Breast epithelium (tissue), 4 donors: ENCODE measurements around the gene C12orf56. TPM values are rescaled to one million over a fixed set of nuclear protein-coding genes. Genes with fewer than 3 reads are reported as not detected.

ENCODE experiments used
- DNase-seq, 2 donors: peaks; one replicate each; pipeline ENCODE4 v3.0.0-alpha.2; 2019; ENCODE audit warnings: low spot score in 2 of 2
- H3K27ac ChIP-seq, 2 donors: fragments of 200-600 bp; sonication (generic) in 1 of 2; one replicate each; pipeline ENCODE4 v1.5.1; 2016 to 2019; ENCODE audit warnings: mild to moderate bottlenecking in 1 of 2
- H3K27me3 ChIP-seq, 2 donors: fragments of 200-600 bp; sonication (generic) in 1 of 2; one replicate each; pipeline versions ENCODE4 v1.5.1 to v1.6.0; 2017 to 2019; ENCODE audit warnings: control low read depth in 1 of 2, mild to moderate bottlenecking in 1 of 2
- H3K36me3 ChIP-seq: fragments of 200-600 bp; one replicate; pipeline ENCODE4 v1.5.1; 2019
- H3K4me1 ChIP-seq, 2 donors: fragments of 200-600 bp; sonication (generic); one replicate each; pipeline ENCODE4 v1.5.1; 2016 to 2019; ENCODE audit warnings: control low read depth in 1 of 2
- H3K4me3 ChIP-seq, 3 donors: fragments of 200-600 bp; sonication (generic); 1 replicate in 2 of 3; 2 replicates in 1 of 3; pipeline ENCODE4 v1.5.1; 2016 to 2019; ENCODE audit warnings: mild to moderate bottlenecking in 3 of 3, moderate library complexity in 2 of 3
- H3K9me3 ChIP-seq, 2 donors: fragments of 200-600 bp; sonication (generic) in 1 of 2; one replicate each; pipeline ENCODE4 v1.5.1; 2016 to 2019; ENCODE audit warnings: control low read depth in 1 of 2
- POLR2A ChIP-seq: fragments of 450-650 bp; IDR thresholded peaks from one replicate; pipeline ENCODE4 v1.6.1; 2016; ENCODE audit warnings: antibody characterized with exemption, mild to moderate bottlenecking, moderate library complexity
- POLR2AphosphoS5 ChIP-seq, 3 donors: sonication (generic); formaldehyde crosslinking; IDR thresholded peaks; one replicate each; pipeline ENCODE4 v1.6.1; 2017; ENCODE audit warnings: antibody characterized with exemption in 3 of 3
- intact Hi-C: fragments of 100-400 bp; cut with DNase I; formaldehyde crosslinking; loops from one replicate; pipeline ENCODE4 v1.15.1; 2023; ENCODE audit warnings: low total_unique reads
- total RNA-seq, 3 donors: library from RNA; depleted of rRNA; stranded (reverse); fragments of >200 nt; gene quantifications; one replicate each; pipeline ENCODE4 v1.1.0, GENCODE V29; 2016
- TF ChIP-seq, protein P1 (sequence below), 3 donors: fragments of 450-650 bp; IDR thresholded peaks; one replicate each; pipeline ENCODE4 v1.5.1; 2016 to 2017; ENCODE audit warnings: antibody characterized with exemption in 3 of 3, mild to moderate bottlenecking in 3 of 3, moderate library complexity in 3 of 3

Gene C12orf56
- total RNA-seq, 3 donors from 2014 or later = not detected

DNA sequence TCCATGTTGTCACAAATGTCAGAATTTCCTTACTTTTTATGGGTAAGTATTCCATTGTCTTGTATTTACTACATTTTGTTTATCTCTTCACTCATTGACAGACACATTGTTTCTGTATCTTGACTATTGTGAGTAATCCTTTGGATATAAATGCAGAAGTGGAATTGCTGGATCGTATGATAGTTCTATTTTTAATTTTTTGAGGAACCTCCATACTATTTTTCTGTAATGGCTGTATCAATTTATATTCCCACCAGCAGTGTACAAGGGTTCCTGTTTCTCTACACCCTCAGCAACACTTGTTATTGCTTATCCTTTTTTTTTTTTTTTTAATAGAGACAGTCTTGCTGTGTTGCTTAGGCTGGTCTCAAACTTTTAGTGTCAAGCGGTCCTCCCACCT, 164.9 kb downstream of the C12orf56 start:
- no peak overlapping the region for H3K27ac ChIP-seq
- H3K4me3 ChIP-seq = no peak overlapping the region
- no peaks in the 10 kb centered on the region for H3K4me1 ChIP-seq
- TF ChIP-seq, protein P1, sequence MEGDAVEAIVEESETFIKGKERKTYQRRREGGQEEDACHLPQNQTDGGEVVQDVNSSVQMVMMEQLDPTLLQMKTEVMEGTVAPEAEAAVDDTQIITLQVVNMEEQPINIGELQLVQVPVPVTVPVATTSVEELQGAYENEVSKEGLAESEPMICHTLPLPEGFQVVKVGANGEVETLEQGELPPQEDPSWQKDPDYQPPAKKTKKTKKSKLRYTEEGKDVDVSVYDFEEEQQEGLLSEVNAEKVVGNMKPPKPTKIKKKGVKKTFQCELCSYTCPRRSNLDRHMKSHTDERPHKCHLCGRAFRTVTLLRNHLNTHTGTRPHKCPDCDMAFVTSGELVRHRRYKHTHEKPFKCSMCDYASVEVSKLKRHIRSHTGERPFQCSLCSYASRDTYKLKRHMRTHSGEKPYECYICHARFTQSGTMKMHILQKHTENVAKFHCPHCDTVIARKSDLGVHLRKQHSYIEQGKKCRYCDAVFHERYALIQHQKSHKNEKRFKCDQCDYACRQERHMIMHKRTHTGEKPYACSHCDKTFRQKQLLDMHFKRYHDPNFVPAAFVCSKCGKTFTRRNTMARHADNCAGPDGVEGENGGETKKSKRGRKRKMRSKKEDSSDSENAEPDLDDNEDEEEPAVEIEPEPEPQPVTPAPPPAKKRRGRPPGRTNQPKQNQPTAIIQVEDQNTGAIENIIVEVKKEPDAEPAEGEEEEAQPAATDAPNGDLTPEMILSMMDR (IDR thresholded peaks at IDR 0.05) = no peak
- no peak for TF ChIP-seq POLR2AphosphoS5 (IDR thresholded peaks at IDR 0.05)
- no peak for TF ChIP-seq POLR2A
- intact Hi-C loops = no loop called here
- H3K36me3 ChIP-seq = no peaks in the 10 kb centered on the region
- no peak for DNase-seq
- no peaks in the 10 kb centered on the region for H3K9me3 ChIP-seq
- H3K27me3 ChIP-seq = no peaks in the 10 kb centered on the region

DNA sequence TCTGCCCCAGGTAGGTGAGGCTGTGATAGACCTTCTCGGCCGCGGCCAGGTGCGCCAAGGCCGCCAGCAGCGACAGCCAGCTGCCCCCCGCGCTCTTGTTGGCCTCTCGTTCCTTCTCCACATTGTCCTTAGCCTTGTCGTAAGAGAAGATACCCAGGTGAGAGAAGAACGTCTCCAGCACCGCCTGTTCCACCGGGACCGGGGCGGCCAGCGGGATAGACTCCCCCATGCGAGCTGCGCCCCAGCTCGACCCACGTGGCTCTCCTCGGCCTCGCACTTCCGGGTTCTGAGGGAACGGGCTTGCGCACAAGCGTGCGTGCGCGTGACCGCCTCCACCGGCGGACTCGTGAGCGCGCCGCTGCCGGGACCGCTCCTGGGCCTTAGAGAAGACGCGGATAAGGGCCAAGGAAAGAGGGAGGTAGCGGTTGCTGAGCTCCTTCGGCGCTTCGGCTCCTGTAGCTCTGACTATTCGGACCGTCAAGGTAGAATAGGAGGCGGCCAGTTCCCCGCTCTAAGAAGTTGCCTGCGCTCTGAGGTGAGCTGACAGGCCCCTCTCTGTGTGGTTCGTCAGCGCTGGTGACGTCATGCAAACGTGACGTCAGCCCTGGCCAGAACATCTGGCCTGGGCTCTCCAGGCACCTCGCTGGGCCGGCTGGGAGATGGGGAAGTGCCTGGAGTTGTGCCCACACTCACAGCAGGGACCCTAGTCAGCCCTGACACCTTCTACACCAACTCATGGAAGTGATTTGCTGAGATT, 168.4 kb downstream of the C12orf56 start, which contains the start of gene KICS2:
TSS of gene KICS2 (minus strand) at position 288 of the 757 bp plus-strand sequence. CDS start at position 229, 59 bp downstream.
- TF ChIP-seq, protein P1 (IDR thresholded peaks at IDR 0.05) = peak in 1 of 3 donors; percentile 11
- TF ChIP-seq POLR2AphosphoS5 (IDR thresholded peaks at IDR 0.05) = peak; percentile 93 to 96 (median 95)
- peak; percentile 93 for TF ChIP-seq POLR2A
- Histone ChIP-seq H3K36me3 (no peaks in the 10 kb centered on the region), H3K4me3 (peak within 1 kb of the TSS; percentile 78 to 96 (median 91)), H3K9me3 (no peaks in the 10 kb centered on the region), H3K4me1 (no peaks in the 10 kb centered on the region), H3K27ac (peak within 1 kb of the TSS; percentile 96 to 97), H3K27me3 (no peaks in the 10 kb centered on the region)
- peak; percentile 89 for DNase-seq
- intact Hi-C loops = no loop called here

DNA sequence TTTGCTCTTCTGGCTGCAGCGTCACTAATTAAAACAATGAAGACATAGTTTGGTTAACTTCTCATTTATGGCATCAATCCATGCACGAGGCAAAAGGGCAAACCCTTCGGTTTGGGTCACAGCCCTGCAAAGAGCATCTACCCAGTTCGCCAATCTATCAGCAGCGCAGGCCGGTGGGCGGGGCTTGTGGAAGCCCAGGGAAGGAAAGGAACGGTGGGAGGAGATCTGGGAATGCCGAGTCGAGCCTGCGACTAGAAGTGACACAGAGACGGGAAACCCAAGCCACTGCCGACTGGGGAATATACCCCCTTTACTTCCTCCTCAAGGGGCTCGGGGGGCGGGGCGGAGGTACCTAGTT, 168.9 kb downstream of the C12orf56 start:
- intact Hi-C loops = no loop called here

DNA sequence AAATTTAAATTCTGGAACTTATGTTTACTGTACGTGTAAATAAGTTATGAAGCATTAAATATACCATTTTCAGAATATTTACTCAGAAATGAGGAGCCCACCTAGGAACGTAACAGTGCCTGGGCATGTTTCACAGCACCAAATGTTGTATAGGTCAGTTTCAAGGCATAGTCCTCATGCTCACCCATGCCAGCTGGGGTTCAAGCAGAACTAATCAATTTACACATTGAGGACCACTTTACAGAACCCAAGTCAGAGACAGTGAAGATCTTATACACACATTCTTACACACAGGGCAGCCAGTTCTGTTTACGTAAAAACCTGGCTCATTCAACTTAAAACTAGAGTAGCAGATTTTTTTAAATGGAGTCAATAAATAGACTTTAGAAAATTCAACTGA, 170.5 kb downstream of the C12orf56 start:
- Histone ChIP-seq H3K9me3 (no peaks in the 10 kb centered on the region), H3K36me3 (no peaks in the 10 kb centered on the region), H3K27me3 (no peaks in the 10 kb centered on the region), H3K27ac (no peak overlapping the region), H3K4me1 (no peaks in the 10 kb centered on the region), H3K4me3 (no peak overlapping the region)
- no peak for DNase-seq
- intact Hi-C loops = no loop called here
- TF ChIP-seq POLR2A (no peak), POLR2AphosphoS5 (IDR thresholded peaks at IDR 0.05) (no peak)
- TF ChIP-seq, protein P1 (IDR thresholded peaks at IDR 0.05) = no peak

More for the DNA sequence above, 168.9 kb downstream of the C12orf56 start:
- DNase-seq = peak; percentile 83 to 84
- H3K4me3 ChIP-seq = peak overlapping the region; percentile 78 to 96 (median 91)
- peak overlapping the region; percentile 96 to 97 for H3K27ac ChIP-seq
- H3K4me1 ChIP-seq = no peaks in the 10 kb centered on the region
- no peaks in the 10 kb centered on the region for H3K36me3 ChIP-seq
- TF ChIP-seq, protein P1 (IDR thresholded peaks at IDR 0.05) = no peak
- H3K9me3 ChIP-seq = no peaks in the 10 kb centered on the region
- no peaks in the 10 kb centered on the region for H3K27me3 ChIP-seq

DNA sequence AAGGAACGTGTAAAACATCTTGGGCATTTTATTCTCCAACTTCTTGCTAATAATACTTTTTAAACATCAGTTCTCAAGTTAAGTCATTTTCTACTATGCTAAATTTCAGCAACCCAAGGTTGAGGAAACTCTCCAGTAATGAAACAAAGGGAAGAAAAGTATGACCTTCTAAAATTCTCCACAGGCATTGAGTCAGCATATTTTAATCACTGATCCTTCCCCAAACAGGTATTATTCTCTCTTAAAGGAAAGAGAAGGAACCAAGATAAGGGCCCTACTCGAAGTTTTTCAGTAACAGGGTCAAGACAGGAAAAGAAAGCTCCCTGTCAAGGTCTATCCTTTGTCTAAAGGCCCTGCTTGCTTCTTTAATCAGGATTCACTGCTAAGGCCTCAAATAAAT, 171.4 kb downstream of the C12orf56 start:
- no peaks in the 10 kb centered on the region for H3K27me3 ChIP-seq
- no peak overlapping the region for H3K4me3 ChIP-seq
- DNase-seq = no peak
- intact Hi-C loops = no loop called here
- no peak overlapping the region for H3K27ac ChIP-seq
- no peaks in the 10 kb centered on the region for H3K36me3 ChIP-seq
- H3K4me1 ChIP-seq = no peaks in the 10 kb centered on the region
- no peaks in the 10 kb centered on the region for H3K9me3 ChIP-seq
- TF ChIP-seq, protein P1 (IDR thresholded peaks at IDR 0.05) = no peak
- TF ChIP-seq POLR2A (no peak), POLR2AphosphoS5 (IDR thresholded peaks at IDR 0.05) (no peak)
